H1 (cell line): ENCODE measurements around the gene LPXN. TPM values are rescaled to one million over a fixed set of nuclear protein-coding genes. Genes with fewer than 3 reads are reported as not detected.

ENCODE experiments used
- polyA plus RNA-seq, 7 experiments: library from polyadenylated mRNA; depleted of rRNA in 3 of 7; stranded (reverse) in 5 of 7; unstranded in 2 of 7; fragments of >200 nt in 5 of 7; fragments of 200-250 nt in 2 of 7; gene quantifications; 1 replicate in 5 of 7; 2 replicates in 1 of 7; 4 replicates in 1 of 7; pipeline versions ENCODE4 v1.2.1 to v1.2.3, GENCODE V29; 2011 to 2013; ENCODE audit warnings: missing spikeins in 2 of 7, mixed read lengths in 2 of 7
- total RNA-seq: library from RNA; stranded (reverse); fragmentation: NEBNext Ultra II Directional; extraction: Animal tissue kit (Norgen Biotek cat#: 25700); gene quantifications from 2 replicates; pipeline ENCODE4 v1.2.1, GENCODE V29; 2021

The LPXN gene
- total and polyA plus RNA-seq, 2 of the 8 experiments (the other 6 are each of a cell fraction or from before 2014, with no cell fraction given): 1.4 to 2.7 TPM

Other genes with a start within 250 kb of the LPXN start
- gene OR5B17, start 216.8 kb downstream of the LPXN start, total RNA-seq: not detected in 2 replicates
- gene OR5B17, start 216.8 kb downstream of the LPXN start, polyA plus RNA-seq (2011; rRNA removed): not detected in 2 replicates
- gene OR5B3, start 169.0 kb downstream of the LPXN start, total RNA-seq: not detected in 2 replicates
- not detected in 2 replicates for gene OR5B3, start 169.0 kb downstream of the LPXN start, polyA plus RNA-seq (2011; rRNA removed)
- gene OR5B2, start 147.7 kb downstream of the LPXN start, total RNA-seq: not detected in 2 replicates
- 0.06 TPM in 2 replicates for gene OR5B2, start 147.7 kb downstream of the LPXN start, polyA plus RNA-seq (2011; rRNA removed)
- gene OR5B12, start 133.6 kb downstream of the LPXN start, total RNA-seq: not detected in 2 replicates
- not detected in 2 replicates for gene OR5B12, start 133.6 kb downstream of the LPXN start, polyA plus RNA-seq (2011; rRNA removed)
- not detected in 2 replicates for gene OR5B21, start 67.8 kb downstream of the LPXN start, total RNA-seq
- gene OR5B21, start 67.8 kb downstream of the LPXN start, polyA plus RNA-seq (2011; rRNA removed): not detected in 2 replicates
- 29.0 and 29.5 TPM in 2 replicates for gene ZFP91, start 3.2 kb upstream of the LPXN start, total RNA-seq
- 7.8 and 10.7 TPM in 2 replicates for gene ZFP91, start 3.2 kb upstream of the LPXN start, polyA plus RNA-seq (2011; rRNA removed)
- 1.5 and 1.9 TPM in 2 replicates for gene CNTF, start 46.8 kb upstream of the LPXN start, total RNA-seq
- gene CNTF, start 46.8 kb upstream of the LPXN start, polyA plus RNA-seq (2011; rRNA removed): 0.33 and 0.41 TPM in 2 replicates
- gene GLYAT, start 156.1 kb upstream of the LPXN start, total RNA-seq: not detected in 2 replicates
- gene GLYAT, start 156.1 kb upstream of the LPXN start, polyA plus RNA-seq (2011; rRNA removed): not detected in 2 replicates